SK-N-SH (cell line): ENCODE results near the gene IFNG-AS1. TPM values are rescaled to one million over a fixed set of nuclear protein-coding genes. Genes with fewer than 3 reads are reported as not detected.

Source experiments
- CTCF ChIA-PET: fragments of 300-600, 350-600 bp; formaldehyde crosslinking; extraction: SDS; loops from one replicate; lab custom pipeline; 2021; lab: Yijun Ruan, JAX
- POLR2A ChIA-PET: fragments of 350-600 bp; sonication (Branson Sonifier 250); formaldehyde crosslinking; extraction: SDS; loops from one replicate; lab custom pipeline; 2020; ENCODE audit warnings: antibody characterized with exemption, inconsistent platforms; lab: Yijun Ruan, JAX
- DNase-seq: peaks from one replicate; pipeline ENCODE4 v3.0.0; 2012
- H2AFZ ChIP-seq: fragments of 200-600 bp; sonication (generic); 2 replicates; pipeline ENCODE4 v1.8.1; 2016; ENCODE audit warnings: antibody characterized with exemption, mild to moderate bottlenecking, low read depth
- H3F3A ChIP-seq: fragments of 200-600 bp; sonication (generic); replicated peaks from 2 replicates; pipeline ENCODE3; 2016; ENCODE audit warnings: antibody characterized with exemption, mild to moderate bottlenecking; ENCODE audit not compliant: insufficient read depth
- H3K27ac ChIP-seq, 2 experiments: fragments of 200-500 bp in 1 of 2; fragments of 200-600 bp in 1 of 2; sonication (Bioruptor generic) in 1 of 2; sonication (generic), shearing (Covaris generic) in 1 of 2; 2 replicates each; pipeline versions ENCODE4 v1.5.1 to v1.6.1; 2014 to 2016; ENCODE audit warnings: low read depth in 2 of 2, inconsistent platforms in 1 of 2, low read length in 1 of 2, mild to moderate bottlenecking in 1 of 2, mixed read lengths in 1 of 2
- H3K27me3 ChIP-seq: fragments of 200-600 bp; sonication (generic), shearing (Covaris generic); 2 replicates; pipeline ENCODE4 v1.6.1; 2016; ENCODE audit warnings: mixed run types; ENCODE audit not compliant: insufficient read depth
- H3K36me3 ChIP-seq, 2 experiments: fragments of 200-500 bp in 1 of 2; fragments of 200-600 bp in 1 of 2; sonication (Bioruptor generic) in 1 of 2; sonication (generic) in 1 of 2; replicated peaks in 1 of 2; 2 replicates each; pipeline versions ENCODE3 to v1.5.1; 2014 to 2016; ENCODE audit warnings: low read length in 1 of 2, mild to moderate bottlenecking in 1 of 2; ENCODE audit not compliant: insufficient read depth in 2 of 2, control insufficient read depth in 1 of 2
- H3K4me1 ChIP-seq, 2 experiments: fragments of 200-500 bp in 1 of 2; fragments of 200-600 bp in 1 of 2; sonication (Bioruptor generic) in 1 of 2; sonication (generic), shearing (Covaris generic) in 1 of 2; 2 replicates each; pipeline versions ENCODE4 v1.5.1 to v1.6.1; 2014 to 2016; ENCODE audit warnings: low read depth in 1 of 2, low read length in 1 of 2, mixed run types in 1 of 2; ENCODE audit not compliant: insufficient read depth in 2 of 2, control insufficient read depth in 1 of 2
- H3K4me2 ChIP-seq: fragments of 200-600 bp; sonication (generic), shearing (Covaris generic); 2 replicates; pipeline ENCODE4 v1.6.1; 2017; ENCODE audit warnings: mixed run types
- H3K4me3 ChIP-seq, 2 experiments: fragments of 200-500 bp in 1 of 2; fragments of 200-600 bp in 1 of 2; sonication (Bioruptor generic) in 1 of 2; sonication (generic), shearing (Covaris generic) in 1 of 2; 2 replicates each; pipeline versions ENCODE4 v1.5.1 to v1.8.1; 2014 to 2016; ENCODE audit warnings: low read depth in 2 of 2, inconsistent platforms in 1 of 2, low read length in 1 of 2, mild to moderate bottlenecking in 1 of 2, mixed read lengths in 1 of 2, moderate library complexity in 1 of 2
- H3K79me2 ChIP-seq: fragments of 200-600 bp; sonication (generic); 2 replicates; pipeline ENCODE4 v1.8.1; 2017; ENCODE audit warnings: mild to moderate bottlenecking; ENCODE audit not compliant: insufficient read depth
- H3K9ac ChIP-seq: fragments of 200-600 bp; sonication (generic); 2 replicates; pipeline ENCODE4 v1.6.1; 2017; ENCODE audit warnings: mixed run types
- H3K9me2 ChIP-seq: fragments of 200-600 bp; sonication (generic); 2 replicates; pipeline ENCODE4 v1.6.1; 2017; ENCODE audit warnings: mixed run types
- H3K9me3 ChIP-seq: fragments of 200-600 bp; sonication (generic); 2 replicates; pipeline ENCODE4 v1.6.1; 2017; ENCODE audit warnings: mixed run types, mild to moderate bottlenecking, moderate library complexity
- H4K20me1 ChIP-seq: fragments of 200-600 bp; sonication (generic); 2 replicates; pipeline ENCODE4 v1.6.1; 2017; ENCODE audit warnings: mild to moderate bottlenecking, mixed run types; ENCODE audit not compliant: insufficient read depth
- CTCF ChIP-seq: fragments of 200-600 bp; sonication (generic); IDR thresholded peaks from 2 replicates; pipeline ENCODE4 v1.6.1; 2017; ENCODE audit warnings: antibody characterized with exemption, mild to moderate bottlenecking, moderate library complexity
- EZH2phosphoT487 ChIP-seq: fragments of 200-600 bp; sonication (generic); IDR thresholded peaks from 2 replicates; pipeline ENCODE4 v1.6.1; 2017; ENCODE audit warnings: low read depth, mixed run types, mild to moderate bottlenecking, antibody characterized with exemption, moderate library complexity, borderline replicate concordance
- JUND ChIP-seq: IDR thresholded peaks from 2 replicates; pipeline ENCODE4 v1.4.0; 2012
- RCOR1 ChIP-seq: fragments of 150-350 bp; IDR thresholded peaks from 2 replicates; pipeline ENCODE4 v1.6.1; 2017; ENCODE audit warnings: antibody characterized with exemption, low read length
- RXRA ChIP-seq: IDR thresholded peaks from 2 replicates; pipeline ENCODE4 v1.4.0; 2012; ENCODE audit warnings: low read depth, mild to moderate bottlenecking, borderline replicate concordance
- SMC3 ChIP-seq: IDR thresholded peaks from 2 replicates; pipeline ENCODE4 v1.6.1; 2012; ENCODE audit warnings: low read depth, low read length, improper control_type of control experiment
- ZBTB33 ChIP-seq: IDR thresholded peaks from 2 replicates; pipeline ENCODE4 v1.4.0; 2012; ENCODE audit warnings: low read depth, borderline replicate concordance
- WGBS: methylation state at CpG from one replicate; pipeline ENCODE4 v1.1.6; 2017; ENCODE audit warnings: low lambda C conversion rate; 5-methylcytosine and 5-hydroxymethylcytosine counted together
- polyA plus RNA-seq, 3 experiments: library from polyadenylated mRNA; depleted of rRNA; stranded (reverse); fragments of >200 nt; gene quantifications; 2 replicates each; pipeline ENCODE4 v1.2.3, GENCODE V29; 2012

The IFNG-AS1 gene
- polyA plus RNA-seq, 1 of the 3 experiments (the other 2 are of a cell fraction): not detected

- Histone ChIP-seq H2AFZ (no peak overlapping the region), H3K4me3 (no peak overlapping the region), H3K27ac (no peak overlapping the region), H3K9me3 (peaks cover 4% of the 10 kb centered on the region; the same call in 1 of the 2 replicates)
- POLR2A ChIA-PET: no interaction called here
- no peak for TF ChIP-seq RCOR1
- no peak for TF ChIP-seq RXRA
- TF ChIP-seq EZH2phosphoT487: no peak
- TF ChIP-seq ZBTB33: no peak
- TF ChIP-seq, all 33 proteins: peak for 0
- H4K20me1 ChIP-seq: no peaks in the 10 kb centered on the region
- 29% methylated on average over 1 of the region's 1 CpG for WGBS
- no peak for DNase-seq
- no peak overlapping the region for H3K9ac ChIP-seq
- no peaks in the 10 kb centered on the region for H3K27me3 ChIP-seq
- no peaks in the 10 kb centered on the region for H3K9me2 ChIP-seq
- H3K4me2 ChIP-seq: no peak overlapping the region
- H3F3A ChIP-seq: no peaks in the 10 kb centered on the region
- H3K79me2 ChIP-seq: no peaks in the 10 kb centered on the region
- no peaks in the 10 kb centered on the region for H3K36me3 ChIP-seq
- CTCF ChIA-PET: interaction anchor here (2.3 kb wide), 1 partner anchor 25 kb away, joined by 5 read pairs; no protein-coding TSS in a partner anchor
- H3K4me1 ChIP-seq: no peaks in the 10 kb centered on the region
Observed at GRCh38 chr12:68065687-68066086, 76.4 kb downstream of the IFNG-AS1 start.

- H3F3A ChIP-seq: no peaks in the 10 kb centered on the region
- no peak for DNase-seq
- H3K27me3 ChIP-seq: no peaks in the 10 kb centered on the region
- H4K20me1 ChIP-seq: no peaks in the 10 kb centered on the region
- peaks cover 4% of the 10 kb centered on the region; the same call in 1 of the 2 replicates for H3K9me3 ChIP-seq
- WGBS: 50% methylated on average over 6 of the region's 6 CpGs
- ChIA-PET CTCF (interaction anchor here (2.1 kb wide), 1 partner anchor 8 kb away, joined by 5 read pairs; no protein-coding TSS in a partner anchor), POLR2A (no interaction called here)
- TF ChIP-seq CTCF (peak; percentile 47), SMC3 (no peak), JUND (no peak)
- no peaks in the 10 kb centered on the region for H3K4me1 ChIP-seq
- no peaks in the 10 kb centered on the region for H3K79me2 ChIP-seq
- H3K9ac ChIP-seq: no peak overlapping the region
- no peak overlapping the region for H3K27ac ChIP-seq
- H3K4me2 ChIP-seq: no peak overlapping the region
- H3K4me3 ChIP-seq: no peak overlapping the region; a peak in 1 of 4 replicates
- no peaks in the 10 kb centered on the region for H3K36me3 ChIP-seq
- H2AFZ ChIP-seq: no peak overlapping the region
- no peaks in the 10 kb centered on the region for H3K9me2 ChIP-seq
Observed at GRCh38 chr12:68067762-68068376, 78.6 kb downstream of the IFNG-AS1 start.
